Sigmoid colon (tissue), 4 donors: ENCODE measurements around the gene SERPINC1.

Experiments used
- EP300 ChIP-seq, 4 donors: sonication (generic); formaldehyde crosslinking; IDR thresholded peaks; one replicate each; pipeline ENCODE4 v1.6.1; 2017; ENCODE audit warnings: antibody characterized with exemption in 4 of 4
- POLR2A ChIP-seq, 2 donors: fragments of 450-650 bp; IDR thresholded peaks; one replicate each; pipeline ENCODE4 v1.6.1; 2016; ENCODE audit warnings: antibody characterized with exemption in 2 of 2, mild to moderate bottlenecking in 2 of 2, moderate library complexity in 2 of 2
- POLR2AphosphoS5 ChIP-seq, 4 donors: sonication (generic); formaldehyde crosslinking; IDR thresholded peaks; one replicate each; pipeline ENCODE4 v1.6.1; 2017; ENCODE audit warnings: antibody characterized with exemption in 4 of 4
- TF ChIP-seq, protein P1 (sequence below), 4 experiments: fragments of 450-650 bp in 3 of 4; fragments of 200-600 bp in 1 of 4; IDR thresholded peaks; one replicate each; pipeline ENCODE4 v1.5.1; 2016 to 2019; ENCODE audit warnings: antibody characterized with exemption in 4 of 4, mild to moderate bottlenecking in 3 of 4, moderate library complexity in 2 of 4

- TF ChIP-seq, protein P1, sequence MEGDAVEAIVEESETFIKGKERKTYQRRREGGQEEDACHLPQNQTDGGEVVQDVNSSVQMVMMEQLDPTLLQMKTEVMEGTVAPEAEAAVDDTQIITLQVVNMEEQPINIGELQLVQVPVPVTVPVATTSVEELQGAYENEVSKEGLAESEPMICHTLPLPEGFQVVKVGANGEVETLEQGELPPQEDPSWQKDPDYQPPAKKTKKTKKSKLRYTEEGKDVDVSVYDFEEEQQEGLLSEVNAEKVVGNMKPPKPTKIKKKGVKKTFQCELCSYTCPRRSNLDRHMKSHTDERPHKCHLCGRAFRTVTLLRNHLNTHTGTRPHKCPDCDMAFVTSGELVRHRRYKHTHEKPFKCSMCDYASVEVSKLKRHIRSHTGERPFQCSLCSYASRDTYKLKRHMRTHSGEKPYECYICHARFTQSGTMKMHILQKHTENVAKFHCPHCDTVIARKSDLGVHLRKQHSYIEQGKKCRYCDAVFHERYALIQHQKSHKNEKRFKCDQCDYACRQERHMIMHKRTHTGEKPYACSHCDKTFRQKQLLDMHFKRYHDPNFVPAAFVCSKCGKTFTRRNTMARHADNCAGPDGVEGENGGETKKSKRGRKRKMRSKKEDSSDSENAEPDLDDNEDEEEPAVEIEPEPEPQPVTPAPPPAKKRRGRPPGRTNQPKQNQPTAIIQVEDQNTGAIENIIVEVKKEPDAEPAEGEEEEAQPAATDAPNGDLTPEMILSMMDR (IDR thresholded peaks at IDR 0.05), result no peak
- TF ChIP-seq POLR2AphosphoS5 (IDR thresholded peaks at IDR 0.05) (no peak), POLR2A (IDR thresholded peaks at IDR 0.05) (no peak), EP300 (IDR thresholded peaks at IDR 0.05) (no peak)
These were observed 16.7 kb downstream of the SERPINC1 start for GRCh38 chr1:173900427-173900826.
